PC-9 (cell line): ENCODE results near the gene GOLIM4. TPM values are rescaled to one million over a fixed set of nuclear protein-coding genes. Genes with fewer than 3 reads are reported as not detected.

Source experiments
- BruUV-seq: library from RNA; stranded (reverse); fragments of 400-500 nt; replicated peaks from 2 replicates; lab custom pipeline; 2021; lab: Mats Ljungman, UMichigan
- CTCF ChIA-PET: fragments of 300-600 bp; sonication (Branson Sonifier 250); formaldehyde crosslinking; loops from one replicate; lab custom pipeline; 2022; ENCODE audit warnings: antibody characterized with exemption; lab: Charles Lee
- POLR2A ChIA-PET: fragments of 300-600 bp; sonication (Branson Sonifier 250); formaldehyde crosslinking; loops from one replicate; lab custom pipeline; 2022; ENCODE audit warnings: antibody characterized with exemption; ENCODE audit not compliant: unreplicated experiment; lab: Charles Lee
- DNase-seq, 2 experiments: peaks; one replicate each; pipeline versions ENCODE4 v3.0.0 to v3.0.0-alpha.2; 2015 to 2022; ENCODE audit warnings: mixed read lengths in 1 of 2
- H2AFZ ChIP-seq: fragments of 200-600 bp; sonication (generic); 2 replicates; pipeline ENCODE4 v1.8.1; 2017; ENCODE audit warnings: antibody characterized with exemption
- H3F3A ChIP-seq: fragments of 200-600 bp; sonication (generic); 2 replicates; pipeline ENCODE4 v1.8.1; 2017; ENCODE audit warnings: antibody characterized with exemption, mild to moderate bottlenecking, low read depth; ENCODE audit not compliant: insufficient read depth
- H3K27ac ChIP-seq: fragments of 200-600 bp; sonication (generic); 2 replicates; pipeline ENCODE4 v1.6.1; 2016; ENCODE audit warnings: mixed run types
- H3K27me3 ChIP-seq: fragments of 200-600 bp; sonication (generic); 2 replicates; pipeline ENCODE4 v1.6.1; 2016; ENCODE audit warnings: low read depth, mixed run types; ENCODE audit not compliant: insufficient read depth
- H3K36me3 ChIP-seq: fragments of 200-600 bp; sonication (generic); 2 replicates; pipeline ENCODE4 v1.6.1; 2016; ENCODE audit warnings: low read depth, mixed run types
- H3K4me1 ChIP-seq: fragments of 200-600 bp; sonication (generic); replicated peaks from 2 replicates; pipeline ENCODE4 v1.6.1; 2016; ENCODE audit warnings: mixed run types; ENCODE audit not compliant: insufficient read depth
- H3K4me2 ChIP-seq: fragments of 200-600 bp; sonication (generic); 2 replicates; pipeline ENCODE4 v1.6.1; 2017; ENCODE audit warnings: mixed run types
- H3K4me3 ChIP-seq: fragments of 200-600 bp; sonication (generic); 2 replicates; pipeline ENCODE4 v1.6.1; 2016; ENCODE audit warnings: mixed run types
- H3K79me2 ChIP-seq: fragments of 200-600 bp; sonication (generic); 2 replicates; pipeline ENCODE4 v1.6.1; 2017; ENCODE audit warnings: low read depth, mixed run types
- H3K9me2 ChIP-seq: fragments of 200-600 bp; sonication (generic); 2 replicates; pipeline ENCODE4 v1.8.1; 2017; ENCODE audit warnings: mild to moderate bottlenecking; ENCODE audit not compliant: insufficient read depth
- H3K9me3 ChIP-seq: fragments of 200-600 bp; sonication (generic); 2 replicates; pipeline ENCODE4 v1.8.1; 2016; ENCODE audit warnings: low read depth; ENCODE audit not compliant: insufficient read depth
- H4K20me1 ChIP-seq: fragments of 200-600 bp; sonication (generic); 2 replicates; pipeline ENCODE4 v1.8.1; 2017; ENCODE audit not compliant: insufficient read depth
- CTCF ChIP-seq: fragments of 200-600 bp; sonication (generic); conservative IDR thresholded peaks from 2 replicates; pipeline ENCODE4 v1.6.1; 2017; ENCODE audit warnings: mixed run types, antibody characterized with exemption, mild to moderate bottlenecking, moderate library complexity
- EZH2 ChIP-seq: fragments of 200-600 bp; sonication (generic); IDR thresholded peaks from 2 replicates; pipeline ENCODE4 v1.8.0; 2017; ENCODE audit warnings: antibody characterized with exemption, low read depth
- intact Hi-C: fragments of 100-400 bp; cut with micrococcal nuclease; formaldehyde crosslinking; loops from one replicate; pipeline ENCODE4 v1.10.0; 2022; ENCODE audit not compliant: unreplicated experiment
- total RNA-seq: library from RNA; stranded (reverse); gene quantifications from 2 replicates; pipeline ENCODE4 v1.2.3, GENCODE V29; 2021

Gene GOLIM4
- total RNA-seq, 1 experiment from 2014 or later, result 17.5 TPM

GRCh38 chr3:168073842-168074605, 21.7 kb downstream of the GOLIM4 start:
- Histone ChIP-seq H3F3A (0 out of 2 replicates have a peak, but pooled peaks cover 8% of the 10 kb centered on the region), H3K4me2 (no peak overlapping the region), H3K9me3 (no peaks in the 10 kb centered on the region; the same call in 1 of the 2 replicates), H3K79me2 (no peaks in the 10 kb centered on the region), H4K20me1 (no peaks in the 10 kb centered on the region), H3K27ac (no peak overlapping the region), H3K9me2 (0 out of 2 replicates have a peak, but pooled peaks cover 1% of the 10 kb centered on the region), H3K4me1 (peaks cover 12% of the 10 kb centered on the region), H3K4me3 (no peak overlapping the region), H3K36me3 (no peaks in the 10 kb centered on the region), H2AFZ (no peak overlapping the region), H3K27me3 (no peaks in the 10 kb centered on the region)
- ChIA-PET POLR2A (no interaction called here), CTCF (interaction anchor here (0.6 kb wide), 1 partner anchor 26 kb away, joined by 4 read pairs; no protein-coding TSS in a partner anchor)
- BruUV-seq, result no TSS peak
- TF ChIP-seq EZH2 (no peak), CTCF (no peak)
- DNase-seq, result peak in 1 of 2 experiments; percentile 49
- intact Hi-C loops, result no loop called here

GRCh38 chr3:168072323-168072650, 23.4 kb downstream of the GOLIM4 start:
- no peaks in the 10 kb centered on the region for H3K36me3 ChIP-seq
- H3K4me1 ChIP-seq, result peaks cover 12% of the 10 kb centered on the region
- 0 out of 2 replicates have a peak overlapping the region, but pooled peaks have one; percentile 18 for H3K27ac ChIP-seq
- no peak overlapping the region for H2AFZ ChIP-seq
- intact Hi-C loops, result no loop called here
- no TSS peak for BruUV-seq
- 0 out of 2 replicates have a peak, but pooled peaks cover 8% of the 10 kb centered on the region for H3F3A ChIP-seq
- no peaks in the 10 kb centered on the region for H4K20me1 ChIP-seq
- TF ChIP-seq EZH2 (no peak), CTCF (no peak)
- H3K9me2 ChIP-seq, result no peaks in the 10 kb centered on the region
- no peak overlapping the region for H3K4me2 ChIP-seq
- POLR2A ChIA-PET, result no interaction called here
- H3K4me3 ChIP-seq, result no peak overlapping the region
- no peak for DNase-seq
- H3K27me3 ChIP-seq, result no peaks in the 10 kb centered on the region
- CTCF ChIA-PET, result interaction anchor here (0.6 kb wide), 1 partner anchor 26 kb away, joined by 4 read pairs; no protein-coding TSS in a partner anchor
- no peaks in the 10 kb centered on the region; the same call in 1 of the 2 replicates for H3K9me3 ChIP-seq
- no peaks in the 10 kb centered on the region for H3K79me2 ChIP-seq

GRCh38 chr3:168071591-168072322, 24.0 kb downstream of the GOLIM4 start:
- 0 out of 2 replicates have a peak overlapping the region, but pooled peaks have one; percentile 18 for H3K27ac ChIP-seq
- CTCF ChIA-PET, result interaction anchor here (0.6 kb wide), 1 partner anchor 25 kb away, joined by 4 read pairs; no protein-coding TSS in a partner anchor

More at GRCh38 chr3:168071591-168072322, 24.0 kb downstream of the GOLIM4 start:
- Histone ChIP-seq H3K27me3 (no peaks in the 10 kb centered on the region), H3K9me3 (no peaks in the 10 kb centered on the region; the same call in 1 of the 2 replicates), H2AFZ (0 out of 2 replicates have a peak overlapping the region, but pooled peaks have one; percentile 10), H3F3A (0 out of 2 replicates have a peak, but pooled peaks cover 8% of the 10 kb centered on the region), H3K79me2 (no peaks in the 10 kb centered on the region), H3K36me3 (no peaks in the 10 kb centered on the region), H3K4me1 (peaks cover 12% of the 10 kb centered on the region), H3K4me3 (no peak overlapping the region), H3K9me2 (no peaks in the 10 kb centered on the region), H3K4me2 (peak overlapping the region; percentile 41), H4K20me1 (no peaks in the 10 kb centered on the region)
- TF ChIP-seq EZH2 (no peak), CTCF (no peak)
- intact Hi-C loops, result loop anchor here (1.0 kb wide), 1 partner anchor 24 kb away; the partner anchor contains the start of gene GOLIM4
- POLR2A ChIA-PET, result interaction anchor here (0.6 kb wide), 1 partner anchor 506 kb away, joined by 7 read pairs; no protein-coding TSS in a partner anchor
- DNase-seq, result peak; percentile 37 to 75
- TSS peak; percentile 96 for BruUV-seq
